Thymus (tissue), 11 donors: ENCODE results near the gene ATP2C2. TPM values are rescaled to one million over a fixed set of nuclear protein-coding genes. Genes with fewer than 3 reads are reported as not detected.

ENCODE experiments used
- DNase-seq, 9 donors: peaks; one replicate each; pipeline ENCODE4 v3.0.0-alpha.2; 2013; ENCODE audit warnings: low spot score in 9 of 9, low read depth in 6 of 9, missing footprints in 1 of 9
- H3K27ac ChIP-seq, 2 donors: one replicate each; pipeline ENCODE4 v1.5.1; 2013; ENCODE audit warnings: control low read depth in 1 of 2, low read depth in 1 of 2, low read length in 1 of 2, mild to moderate bottlenecking in 1 of 2, moderate library complexity in 1 of 2
- H3K27me3 ChIP-seq, 2 donors: one replicate each; pipeline ENCODE4 v1.5.1; 2013; ENCODE audit warnings: low read length in 1 of 2; ENCODE audit not compliant: control insufficient read depth in 2 of 2, insufficient read depth in 1 of 2
- H3K36me3 ChIP-seq, 2 donors: one replicate each; pipeline ENCODE4 v1.5.1; 2013; ENCODE audit warnings: low read length in 1 of 2, mild to moderate bottlenecking in 1 of 2, moderate library complexity in 1 of 2; ENCODE audit not compliant: control insufficient read depth in 2 of 2, insufficient read depth in 2 of 2
- H3K4me1 ChIP-seq, 2 donors: one replicate each; pipeline ENCODE4 v1.5.1; 2013; ENCODE audit warnings: low read length in 2 of 2; ENCODE audit not compliant: control insufficient read depth in 2 of 2, insufficient read depth in 2 of 2
- H3K4me3 ChIP-seq, 2 donors: one replicate each; pipeline ENCODE4 v1.5.1; 2013; ENCODE audit warnings: low read length in 2 of 2, control low read depth in 1 of 2, mild to moderate bottlenecking in 1 of 2
- H3K9me3 ChIP-seq, 2 donors: one replicate each; pipeline ENCODE4 v1.5.1; 2013; ENCODE audit warnings: low read length in 1 of 2, mild to moderate bottlenecking in 1 of 2; ENCODE audit not compliant: control insufficient read depth in 2 of 2, insufficient read depth in 1 of 2
- WGBS: extraction: QIAGEN DNeasy Blood & Tissue Kit; methylation state at CpG from one replicate; pipeline ENCODE4 v1.1.7; 2013; 5-methylcytosine and 5-hydroxymethylcytosine counted together
- polyA plus RNA-seq: library from polyadenylated mRNA; stranded (reverse); fragments of 200-250 nt; gene quantifications from one replicate; pipeline ENCODE4 v1.2.3, GENCODE V29; 2013
- total RNA-seq: library from RNA; stranded (reverse); fragments of 120-200 nt; gene quantifications from one replicate; pipeline ENCODE4 v1.2.4, GENCODE V29; 2013
- donor health status: healthy.

The ATP2C2 gene
- total and polyA plus RNA-seq, 2 donors = 0.38 to 0.94 TPM

GRCh38 chr16:84475643-84476240 lies 107.4 kb downstream of the ATP2C2 start:
- no peaks in the 10 kb centered on the region for H3K9me3 ChIP-seq
- H3K27me3 ChIP-seq = no peaks in the 10 kb centered on the region
- 95% methylated on average over 8 of the region's 8 CpGs for WGBS
- no peak overlapping the region for H3K27ac ChIP-seq
- H3K4me3 ChIP-seq = no peak overlapping the region
- DNase-seq = no peak
- H3K4me1 ChIP-seq = no peaks in the 10 kb centered on the region
- peaks cover 4 to 10% of the 10 kb centered on the region in 2 donors for H3K36me3 ChIP-seq

GRCh38 chr16:84476401-84476800 lies 108.1 kb downstream of the ATP2C2 start:
- 97% methylated on average over 8 of the region's 8 CpGs for WGBS
- H3K36me3 ChIP-seq = peaks cover 4 to 10% of the 10 kb centered on the region in 2 donors
- H3K4me1 ChIP-seq = no peaks in the 10 kb centered on the region
- DNase-seq = no peak
- H3K27me3 ChIP-seq = no peaks in the 10 kb centered on the region
- no peaks in the 10 kb centered on the region for H3K9me3 ChIP-seq
- H3K4me3 ChIP-seq = no peak overlapping the region
- H3K27ac ChIP-seq = no peak overlapping the region

DNA sequence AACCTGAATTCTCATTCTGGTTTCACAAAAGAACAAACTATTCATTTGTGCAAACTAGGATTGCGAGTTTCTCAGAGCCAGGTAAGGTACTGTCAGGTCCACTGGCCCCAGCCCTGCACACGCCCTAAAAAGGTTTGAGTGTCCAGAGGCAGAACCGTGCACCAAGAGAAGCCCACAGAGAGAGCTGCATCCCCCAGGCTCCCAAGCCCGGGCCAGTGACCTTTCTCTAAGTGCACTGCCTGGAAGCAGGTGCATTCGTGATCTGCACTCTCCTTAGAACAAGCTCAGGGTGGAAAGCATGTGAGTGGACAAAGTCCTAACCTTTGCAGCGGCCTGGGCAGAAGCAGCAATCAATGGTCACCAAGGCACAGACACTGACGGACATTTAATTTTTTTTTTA lies 109.3 kb downstream of the ATP2C2 start:
- Histone ChIP-seq H3K9me3 (no peaks in the 10 kb centered on the region), H3K27ac (no peak overlapping the region), H3K4me3 (no peak overlapping the region), H3K27me3 (no peaks in the 10 kb centered on the region), H3K36me3 (peaks cover 4 to 10% of the 10 kb centered on the region in 2 donors), H3K4me1 (no peaks in the 10 kb centered on the region)
- DNase-seq = no peak
- WGBS = 90% methylated on average over 7 of the region's 7 CpGs

DNA sequence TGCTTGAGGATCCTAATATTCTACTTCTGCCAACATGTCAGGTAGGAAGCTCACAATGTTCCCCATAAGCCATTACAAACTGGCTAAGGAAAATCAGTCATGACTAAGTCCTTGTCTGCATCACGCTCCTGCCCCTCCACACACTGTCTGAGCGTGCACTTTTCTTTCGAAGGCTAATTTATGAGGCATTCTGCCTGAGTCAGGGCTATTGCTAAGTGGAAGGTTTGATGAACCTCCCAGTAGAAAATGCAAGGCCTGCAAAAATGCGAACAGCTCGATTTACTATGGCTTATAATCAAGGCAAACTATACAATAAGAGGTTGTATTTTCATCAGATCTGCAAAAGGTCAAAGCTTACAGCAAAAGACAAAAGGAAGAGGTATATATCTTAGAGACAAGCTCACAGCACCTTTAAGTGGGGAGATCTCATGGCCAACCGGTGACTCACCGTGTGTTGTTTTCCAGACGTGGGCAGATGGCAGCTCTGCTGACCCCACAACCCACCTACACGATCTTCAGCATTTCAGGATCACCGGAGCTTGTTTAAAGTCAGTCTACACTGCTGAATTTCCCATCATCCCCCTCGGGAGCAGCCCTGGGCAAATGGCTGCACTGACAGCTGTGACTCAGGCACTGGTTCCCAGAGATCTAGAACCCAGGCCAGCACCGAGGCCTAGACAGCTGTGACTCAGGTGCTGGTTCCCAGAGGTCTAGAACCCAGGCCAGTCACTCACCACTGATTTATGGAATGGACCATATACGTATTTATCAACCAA lies 110.0 kb downstream of the ATP2C2 start:
- Histone ChIP-seq H3K36me3 (peaks cover 4 to 10% of the 10 kb centered on the region in 2 donors), H3K4me3 (no peak overlapping the region), H3K27ac (no peak overlapping the region), H3K9me3 (no peaks in the 10 kb centered on the region), H3K4me1 (no peaks in the 10 kb centered on the region), H3K27me3 (no peaks in the 10 kb centered on the region)
- no peak for DNase-seq
- 96% methylated on average over 13 of the region's 13 CpGs for WGBS

DNA sequence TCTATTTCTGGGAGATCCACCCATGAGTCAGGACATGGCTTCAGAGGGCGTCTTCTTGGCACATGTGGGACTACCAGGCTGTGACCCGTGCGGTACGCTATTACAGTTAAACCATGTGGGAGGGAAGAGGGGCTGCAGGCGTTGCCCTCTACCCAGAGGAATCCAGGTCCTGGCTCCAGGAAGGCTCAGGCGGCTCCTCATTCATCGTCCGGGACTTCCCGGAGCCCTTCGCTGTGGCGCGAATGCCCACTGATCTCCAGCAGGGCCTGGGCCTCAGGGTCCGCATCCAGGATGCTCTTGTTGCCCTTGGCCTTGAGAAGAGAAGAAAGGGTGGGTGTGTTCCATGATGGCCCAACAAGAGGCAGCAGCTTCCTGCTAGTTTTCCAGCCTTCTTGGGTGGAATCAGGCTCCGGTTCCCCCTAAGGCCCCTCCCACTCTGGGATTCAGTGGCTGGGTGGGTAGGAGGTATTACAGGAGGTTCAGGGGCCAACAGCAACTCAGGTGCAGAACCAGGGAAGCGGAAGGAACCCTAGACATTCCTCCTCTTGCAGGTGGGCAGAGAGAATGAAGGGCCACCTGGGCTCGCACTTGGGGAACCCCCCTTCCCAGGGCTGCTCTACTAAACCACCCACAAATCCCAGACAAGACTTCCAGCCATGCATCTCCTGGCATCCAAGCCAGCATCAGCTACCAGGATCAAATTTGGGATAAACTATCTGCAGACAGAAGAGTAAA lies 111.5 kb downstream of the ATP2C2 start:
- no peak for DNase-seq
- peaks cover 4 to 10% of the 10 kb centered on the region in 2 donors for H3K36me3 ChIP-seq

GRCh38 chr16:84481051-84481735 lies 112.9 kb downstream of the ATP2C2 start:
- no peak for DNase-seq
- Histone ChIP-seq H3K4me1 (no peaks in the 10 kb centered on the region), H3K9me3 (no peaks in the 10 kb centered on the region), H3K36me3 (peaks cover 7 to 10% of the 10 kb centered on the region in 2 donors), H3K27ac (no peak overlapping the region), H3K4me3 (no peak overlapping the region), H3K27me3 (no peaks in the 10 kb centered on the region)
- WGBS = 95% methylated on average over 26 of the region's 26 CpGs

More for the DNA sequence above, 111.5 kb downstream of the ATP2C2 start:
- Histone ChIP-seq H3K4me3 (no peak overlapping the region), H3K27ac (no peak overlapping the region), H3K4me1 (no peaks in the 10 kb centered on the region), H3K9me3 (no peaks in the 10 kb centered on the region), H3K27me3 (no peaks in the 10 kb centered on the region)
- WGBS = 95% methylated on average over 16 of the region's 16 CpGs

DNA sequence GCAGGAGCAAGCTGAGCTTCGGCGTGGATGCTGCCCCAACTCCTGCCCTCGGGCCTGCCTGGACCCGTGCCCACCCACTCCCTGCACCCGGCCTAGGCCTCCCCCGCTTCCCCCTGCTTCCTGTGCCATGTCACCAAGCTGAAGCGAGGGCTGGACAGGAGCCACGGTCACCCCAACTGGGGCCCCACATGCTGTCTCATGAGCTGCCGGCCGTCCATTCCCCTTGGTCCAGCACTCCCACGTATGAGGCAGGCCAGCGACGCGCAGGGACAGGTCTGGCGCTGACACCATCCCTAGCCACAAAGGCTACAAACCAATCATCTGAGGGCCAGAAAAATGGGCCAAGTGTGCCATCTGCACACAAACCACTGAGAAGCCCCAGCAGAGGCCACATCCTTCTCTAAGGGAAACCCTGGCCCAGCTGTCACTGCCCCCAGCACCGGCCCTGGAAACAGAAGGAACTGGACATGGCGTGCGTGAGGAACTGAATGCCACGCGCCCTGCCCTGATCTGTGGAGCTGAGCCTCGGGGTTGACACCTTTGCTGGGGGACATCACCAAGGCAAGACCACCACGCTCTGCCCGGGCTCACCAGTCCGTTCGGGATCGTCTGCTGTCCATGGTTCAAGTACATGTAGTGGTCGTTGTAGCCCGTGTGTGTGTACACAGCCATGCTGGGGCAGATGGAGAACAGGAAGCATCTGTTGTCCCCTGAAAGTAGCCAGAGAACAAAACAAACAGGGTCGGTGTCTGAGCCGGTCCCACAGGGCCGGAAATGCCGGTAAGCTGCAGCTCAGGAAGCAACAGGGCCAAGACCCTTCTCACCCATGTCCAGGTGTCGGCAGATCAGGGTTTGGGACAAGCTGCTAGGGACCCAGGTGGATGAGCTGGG lies 113.9 kb downstream of the ATP2C2 start:
- 89% methylated on average over 33 of the region's 33 CpGs for WGBS
- Histone ChIP-seq H3K4me1 (no peaks in the 10 kb centered on the region), H3K36me3 (peaks cover 7 to 10% of the 10 kb centered on the region in 2 donors), H3K4me3 (no peak overlapping the region), H3K27me3 (no peaks in the 10 kb centered on the region), H3K9me3 (no peaks in the 10 kb centered on the region), H3K27ac (no peak overlapping the region)
- DNase-seq = no peak
